Muscle of leg (tissue), 11 donors: Measurements from ENCODE around the gene STOM. TPM values are rescaled to one million over a fixed set of nuclear protein-coding genes. Genes with fewer than 3 reads are reported as not detected.

Experiments
- DNase-seq: peaks from one replicate; pipeline ENCODE4 v3.0.0; 2013
- H3K27ac ChIP-seq: one replicate; pipeline ENCODE4 v1.5.1; 2013; ENCODE audit warnings: mild to moderate bottlenecking, low read length, control low read depth
- H3K27me3 ChIP-seq: one replicate; pipeline ENCODE4 v1.6.1; 2013; ENCODE audit warnings: low read length; ENCODE audit not compliant: control insufficient read depth, insufficient read depth
- H3K36me3 ChIP-seq: one replicate; pipeline ENCODE4 v1.6.1; 2013; ENCODE audit warnings: low read length; ENCODE audit not compliant: control insufficient read depth, insufficient read depth
- H3K4me1 ChIP-seq: one replicate; pipeline ENCODE4 v1.6.1; 2013; ENCODE audit warnings: low read length; ENCODE audit not compliant: control insufficient read depth, insufficient read depth
- H3K4me3 ChIP-seq: one replicate; pipeline ENCODE4 v1.5.1; 2013; ENCODE audit warnings: low read length, control low read depth
- H3K9me3 ChIP-seq: replicated peaks from 2 replicates; pipeline ENCODE4 v1.6.1; 2013; ENCODE audit warnings: low read depth, low read length; ENCODE audit not compliant: control insufficient read depth
- WGBS: methylation state at CpG from one replicate; pipeline ENCODE4 v1.1.5; 2013; ENCODE audit warnings: missing lambda C conversion rate; ENCODE audit not compliant: insufficient coverage; 5-methylcytosine and 5-hydroxymethylcytosine counted together
- polyA plus RNA-seq, 8 donors: library from polyadenylated mRNA; unstranded; fragments of 120-200 nt; gene quantifications; one replicate each; pipeline versions ENCODE4 v1.2.1 to v1.2.3, GENCODE V29; 2013; ENCODE audit warnings: inconsistent platforms in 1 of 8, low replicate concordance in 1 of 8; ENCODE audit not compliant: insufficient read length in 8 of 8, insufficient read depth in 1 of 8
- total RNA-seq: library from RNA; stranded (reverse); fragments of 120-200 nt; gene quantifications from one replicate; pipeline ENCODE4 v1.2.4, GENCODE V29; 2013

STOM gene
- total and polyA plus RNA-seq, 9 donors, result 51.7 to 94.5 (median 76.0) TPM

DNA sequence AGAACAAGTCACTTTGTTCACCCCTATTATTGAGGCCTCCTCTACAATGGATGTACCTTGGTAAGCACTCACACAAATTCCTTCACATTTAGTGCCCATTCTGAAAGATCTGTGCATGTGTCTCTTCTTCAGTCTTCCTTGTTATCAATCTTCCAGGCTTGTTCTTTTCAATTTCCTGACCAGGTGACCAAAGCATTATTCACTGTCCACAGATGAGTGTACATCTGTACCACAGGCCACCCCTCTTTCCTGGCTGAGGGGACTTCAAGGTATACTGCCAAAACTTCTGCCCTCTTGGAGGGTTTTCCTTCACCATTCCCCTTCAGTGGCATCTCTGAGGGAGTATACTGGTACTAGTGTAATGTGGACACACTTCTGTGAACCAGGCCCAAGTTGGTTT lies 25.5 kb upstream of the STOM start:
- Histone ChIP-seq H3K4me3 (no peak overlapping the region), H3K27ac (no peak overlapping the region), H3K27me3 (no peaks in the 10 kb centered on the region), H3K9me3 (peaks cover 5% of the 10 kb centered on the region), H3K36me3 (no peaks in the 10 kb centered on the region), H3K4me1 (peaks cover 2% of the 10 kb centered on the region)
- no peak for DNase-seq

DNA sequence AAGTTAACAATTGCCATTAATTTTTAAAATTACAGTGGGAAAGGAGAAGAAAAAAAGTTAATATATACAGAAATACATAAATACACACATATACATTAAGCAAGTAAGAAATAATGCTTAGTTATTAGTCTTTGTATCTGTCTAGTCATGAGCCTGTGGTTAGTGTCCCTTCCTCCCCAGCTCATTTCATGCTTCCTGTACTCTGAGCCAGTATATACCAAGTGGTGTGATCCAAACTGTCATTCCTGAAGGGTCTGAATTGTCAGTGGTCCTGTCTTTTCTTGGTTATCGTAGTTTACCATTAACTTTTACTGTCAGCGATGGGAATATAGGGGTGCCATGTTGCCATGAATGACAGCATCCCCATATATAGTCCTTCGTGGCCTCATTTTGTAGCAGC lies 24.2 kb upstream of the STOM start:
- Histone ChIP-seq H3K36me3 (no peaks in the 10 kb centered on the region), H3K4me3 (no peak overlapping the region), H3K9me3 (peaks cover 5% of the 10 kb centered on the region), H3K27ac (no peak overlapping the region), H3K27me3 (no peaks in the 10 kb centered on the region), H3K4me1 (no peaks in the 10 kb centered on the region)
- WGBS, result no CpG with 5 or more reads among the region's 3 CpGs
- peak; percentile 31 for DNase-seq

DNA sequence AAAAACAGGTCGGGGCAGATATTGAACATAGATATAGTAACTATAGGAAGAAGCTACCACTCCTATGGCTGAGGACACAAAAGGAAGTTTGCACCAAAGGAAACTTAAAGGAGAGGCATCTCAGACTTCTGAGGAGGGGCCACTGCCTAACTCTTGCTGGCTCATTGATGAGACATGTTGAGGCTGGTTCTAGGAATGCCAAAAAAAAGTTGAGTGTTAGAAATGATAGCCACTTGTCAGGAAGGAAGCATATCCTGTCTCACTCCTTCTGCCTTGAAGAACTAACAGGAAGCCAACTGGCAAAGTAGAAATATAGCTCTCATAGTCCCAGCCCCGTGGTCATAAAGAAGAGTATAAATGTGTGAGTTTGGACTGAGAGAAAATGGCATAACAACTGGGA lies 23.3 kb upstream of the STOM start:
- Histone ChIP-seq H3K36me3 (no peaks in the 10 kb centered on the region), H3K9me3 (peaks cover 5% of the 10 kb centered on the region), H3K27ac (no peak overlapping the region), H3K27me3 (no peaks in the 10 kb centered on the region), H3K4me3 (no peak overlapping the region), H3K4me1 (no peaks in the 10 kb centered on the region)
- WGBS, result no CpG with 5 or more reads among the region's 2 CpGs
- no peak for DNase-seq

DNA sequence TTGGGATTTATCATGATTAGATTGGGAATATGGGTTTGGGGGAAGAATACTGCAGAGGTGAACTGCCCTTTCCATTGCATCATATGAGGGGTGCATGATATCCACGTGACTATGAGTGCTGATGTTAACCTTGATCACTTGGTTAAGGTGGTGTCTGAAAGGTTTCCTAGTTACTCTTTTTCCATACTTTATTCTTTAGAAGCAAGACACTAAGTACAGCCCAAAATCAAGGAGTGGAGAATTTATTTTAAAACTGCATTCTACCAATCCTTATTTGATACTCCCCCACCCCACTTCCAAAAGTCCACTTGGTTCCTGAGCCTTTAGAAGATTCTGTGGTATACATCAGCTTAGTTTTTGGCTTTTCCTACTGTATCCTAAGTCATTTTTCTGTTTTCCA lies 20.3 kb upstream of the STOM start:
- no peaks in the 10 kb centered on the region for H3K27me3 ChIP-seq
- no peaks in the 10 kb centered on the region for H3K9me3 ChIP-seq
- no peak overlapping the region for H3K4me3 ChIP-seq
- H3K36me3 ChIP-seq, result no peaks in the 10 kb centered on the region
- H3K4me1 ChIP-seq, result no peaks in the 10 kb centered on the region
- no peak for DNase-seq
- WGBS, result no CpG with 5 or more reads among the region's 1 CpG
- H3K27ac ChIP-seq, result no peak overlapping the region

DNA sequence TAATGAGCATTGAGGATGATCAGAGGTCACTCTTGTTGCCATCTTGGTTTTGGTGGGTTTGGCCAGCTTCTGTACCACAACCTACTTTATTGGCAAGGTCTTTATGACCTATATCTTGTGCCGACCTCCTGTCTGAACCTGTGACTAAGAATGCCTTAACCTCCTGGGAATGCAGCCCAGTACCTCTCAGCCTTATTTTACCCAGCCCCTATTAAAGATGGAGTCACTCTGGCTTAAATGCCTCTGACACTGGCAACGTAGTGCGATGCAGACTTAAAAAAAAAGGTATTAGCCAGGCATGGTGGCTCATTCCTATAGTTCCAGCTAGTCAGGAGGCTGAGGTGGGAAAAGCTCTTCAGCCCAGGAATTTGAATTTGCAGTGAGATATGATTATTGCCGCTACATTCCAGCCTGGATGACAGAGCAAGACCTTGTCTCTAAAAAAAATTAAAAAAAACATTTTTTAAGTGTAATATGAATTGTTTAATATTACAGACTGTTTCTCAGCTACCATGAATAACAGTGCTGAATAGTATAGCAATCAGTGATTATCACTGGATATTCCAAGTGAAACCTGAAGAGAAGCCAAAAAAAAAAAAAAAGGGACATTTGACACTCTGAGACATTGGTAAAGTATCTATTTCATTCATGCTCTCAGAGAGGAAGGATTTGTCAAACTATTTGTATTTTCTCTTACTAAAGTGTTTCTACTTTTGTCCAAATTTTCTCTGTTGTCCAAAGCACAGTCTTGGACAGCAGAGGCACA lies 18.3 kb upstream of the STOM start:
- Histone ChIP-seq H3K27me3 (no peaks in the 10 kb centered on the region), H3K27ac (no peak overlapping the region), H3K9me3 (no peaks in the 10 kb centered on the region), H3K4me1 (no peaks in the 10 kb centered on the region), H3K4me3 (no peak overlapping the region), H3K36me3 (no peaks in the 10 kb centered on the region)
- WGBS, result no CpG with 5 or more reads among the region's 4 CpGs
- DNase-seq, result no peak

DNA sequence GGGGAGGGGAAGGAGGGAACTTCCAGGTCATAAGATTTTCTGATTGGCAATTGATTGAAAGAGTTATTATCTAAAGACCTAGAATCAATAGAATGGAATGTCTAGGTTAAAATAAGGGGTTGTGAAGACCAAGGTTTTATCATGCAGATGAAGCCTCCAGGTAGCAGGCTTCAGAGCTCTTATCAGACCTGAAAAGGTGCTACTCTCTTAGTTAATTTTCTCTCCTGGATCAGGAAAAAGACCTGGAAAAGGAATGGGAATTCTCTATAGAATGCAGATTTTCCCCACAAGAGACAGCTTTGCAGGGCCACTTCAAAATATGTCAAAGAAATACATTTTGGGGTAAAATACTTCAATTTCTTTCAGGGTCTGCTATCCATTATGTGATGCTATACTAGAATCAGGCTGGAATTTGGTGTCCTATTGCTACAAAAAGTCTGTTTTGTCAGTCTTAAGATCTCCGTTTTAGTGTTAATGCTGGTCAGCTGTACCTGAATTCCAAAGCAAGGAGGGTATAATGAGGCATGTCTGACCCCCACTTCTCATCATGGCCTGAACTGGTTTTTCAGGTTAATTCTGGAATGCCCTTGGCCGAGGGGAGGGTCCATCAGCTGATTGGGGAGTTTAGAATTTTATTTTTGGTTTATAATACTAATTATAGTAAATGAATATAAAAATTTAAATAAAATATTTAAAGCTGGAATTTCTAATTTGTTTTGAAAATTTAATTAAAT lies 16.6 kb upstream of the STOM start:
- no peak for DNase-seq
- Histone ChIP-seq H3K27me3 (no peaks in the 10 kb centered on the region), H3K4me3 (no peak overlapping the region), H3K36me3 (no peaks in the 10 kb centered on the region), H3K9me3 (no peaks in the 10 kb centered on the region), H3K27ac (no peak overlapping the region), H3K4me1 (no peaks in the 10 kb centered on the region)
- WGBS, result 100% methylated on average over 1 of the region's 2 CpGs

DNA sequence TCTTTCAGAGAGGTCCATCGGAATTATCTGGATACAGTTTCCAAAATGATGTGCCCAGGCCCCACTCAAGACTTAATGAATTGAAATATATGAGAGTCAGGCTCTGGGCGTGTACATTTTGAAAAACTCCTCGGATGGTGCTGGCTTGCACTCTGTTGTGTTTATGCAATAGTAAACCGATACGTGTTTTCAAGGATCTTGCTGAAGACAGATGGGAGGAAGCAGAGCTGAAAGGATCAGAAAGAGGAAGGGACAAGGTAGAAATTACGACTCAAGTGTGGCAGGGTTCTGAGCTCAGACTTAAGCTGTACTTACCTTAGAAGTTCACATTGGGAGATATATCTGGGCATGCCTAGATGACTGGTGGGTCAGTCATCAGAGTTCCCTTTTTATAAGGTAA lies 13.7 kb upstream of the STOM start:
- Histone ChIP-seq H3K36me3 (no peaks in the 10 kb centered on the region), H3K4me1 (no peaks in the 10 kb centered on the region), H3K9me3 (no peaks in the 10 kb centered on the region), H3K27me3 (no peaks in the 10 kb centered on the region), H3K4me3 (no peak overlapping the region), H3K27ac (no peak overlapping the region)
- WGBS, result 64% methylated on average over 5 of the region's 6 CpGs
- no peak for DNase-seq

DNA sequence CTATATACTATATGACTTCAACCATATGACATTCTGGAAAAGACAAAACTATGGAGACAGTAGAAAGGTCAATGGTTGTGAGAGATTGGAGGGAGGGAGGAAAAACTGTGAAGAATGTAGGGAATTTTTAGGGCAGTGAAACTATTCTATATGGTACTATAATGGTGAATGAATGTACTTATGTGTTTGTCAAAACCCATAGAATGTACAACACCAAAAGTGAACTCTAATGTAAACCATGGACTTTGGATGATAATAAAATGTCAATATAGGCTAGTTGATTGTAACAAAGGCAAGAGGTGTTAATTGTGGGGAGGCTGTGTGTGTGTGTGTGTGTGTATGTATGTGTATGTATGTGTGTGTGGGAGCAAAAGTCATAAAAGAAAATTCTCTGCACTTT lies 10.8 kb upstream of the STOM start:
- H3K4me3 ChIP-seq, result no peak overlapping the region
- H3K36me3 ChIP-seq, result no peaks in the 10 kb centered on the region
- no peak for DNase-seq
- H3K27me3 ChIP-seq, result no peaks in the 10 kb centered on the region
- H3K27ac ChIP-seq, result no peak overlapping the region
- H3K4me1 ChIP-seq, result no peaks in the 10 kb centered on the region
- H3K9me3 ChIP-seq, result no peaks in the 10 kb centered on the region

DNA sequence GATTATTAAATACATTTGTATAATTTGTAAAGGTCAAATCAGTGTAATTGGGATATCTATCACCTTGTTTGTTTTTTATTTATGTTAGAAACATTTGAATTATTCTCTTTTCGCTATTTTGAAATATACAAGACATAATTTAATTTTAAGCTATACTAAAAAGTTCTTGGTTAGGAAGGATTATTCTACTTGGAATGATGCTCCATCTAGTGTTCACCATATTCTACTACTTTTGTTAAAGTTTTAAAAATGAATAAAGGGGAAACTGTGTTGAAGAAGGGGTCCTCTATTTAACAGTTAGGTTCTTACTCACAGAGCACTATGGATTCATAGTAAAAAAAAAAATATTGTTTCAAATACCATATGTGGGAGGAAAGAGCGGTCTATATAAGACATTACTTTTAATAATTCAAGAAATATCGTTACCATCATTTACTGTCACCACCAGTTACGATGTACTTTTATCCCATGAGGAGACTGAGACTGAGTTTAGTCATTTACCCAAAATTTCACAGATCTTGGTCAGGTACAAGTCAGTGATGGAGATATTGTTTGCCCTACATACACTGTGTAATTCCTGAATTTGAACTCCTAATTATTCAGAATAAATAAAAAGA lies 6.3 kb upstream of the STOM start:
- H3K4me1 ChIP-seq, result peaks cover 8% of the 10 kb centered on the region
- DNase-seq, result peak; percentile 46
- no peaks in the 10 kb centered on the region for H3K27me3 ChIP-seq
- H3K36me3 ChIP-seq, result no peaks in the 10 kb centered on the region
- H3K9me3 ChIP-seq, result no peaks in the 10 kb centered on the region
- no peak overlapping the region for H3K27ac ChIP-seq
- no CpG with 5 or more reads among the region's 4 CpGs for WGBS
- no peak overlapping the region for H3K4me3 ChIP-seq

DNA sequence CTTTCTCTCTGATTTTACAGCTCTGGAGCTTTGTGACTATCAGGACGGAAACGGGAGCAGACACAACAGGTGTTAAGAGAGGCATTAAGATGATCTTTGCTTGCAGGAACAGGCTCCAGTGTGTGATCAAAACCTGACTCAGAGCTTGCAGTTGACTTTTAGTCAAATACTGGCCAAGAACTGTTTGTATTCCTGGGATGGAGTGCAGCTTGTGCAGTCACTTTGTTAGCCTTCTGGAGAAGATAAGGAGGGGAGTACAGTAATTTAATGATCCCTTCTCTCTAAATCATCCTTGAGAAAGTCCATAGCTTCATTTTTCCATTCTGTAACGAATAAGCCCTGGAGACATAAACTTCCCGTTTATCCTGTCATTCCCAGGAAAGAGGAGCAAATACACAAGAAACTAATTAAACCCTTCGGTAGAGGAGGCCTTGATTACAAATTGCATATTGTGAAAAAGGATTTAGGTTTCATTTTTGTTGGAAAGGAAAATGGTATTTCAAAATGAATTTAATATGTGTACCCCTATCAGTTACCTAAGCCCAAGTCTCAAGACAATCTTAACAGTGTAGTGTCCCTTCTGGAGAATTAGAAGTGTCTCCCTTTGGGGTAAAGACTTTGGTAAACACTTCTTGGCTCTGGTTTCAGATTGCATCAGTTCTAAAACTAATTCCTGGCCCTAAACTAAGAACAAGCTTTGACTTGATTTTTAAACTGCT lies 3.1 kb upstream of the STOM start:
- Histone ChIP-seq H3K4me3 (no peak overlapping the region), H3K9me3 (no peaks in the 10 kb centered on the region), H3K27me3 (no peaks in the 10 kb centered on the region), H3K36me3 (no peaks in the 10 kb centered on the region), H3K4me1 (peaks cover 17% of the 10 kb centered on the region), H3K27ac (peak overlapping the region; percentile 84)
- DNase-seq, result peak; percentile 87
- 27% methylated on average over 2 of the region's 5 CpGs for WGBS
